ENCODE data around the gene TGM3. TPM values are rescaled to one million over a fixed set of nuclear protein-coding genes. Genes with fewer than 3 reads are reported as not detected.

Gene TGM3
- total and polyA plus RNA-seq, 2 of the 4 experiments (the other 2 are of a cell fraction): not detected

- ChIA-PET POLR2A (ENCODE audit: unreplicated experiment) (no interaction called here), CTCF (interaction anchor here (0.9 kb wide), 1 partner anchor 78 kb away, joined by 3 read pairs; no protein-coding TSS in a partner anchor)
- BruUV-seq (replicated peaks): no TSS peak
- no peaks in the 10 kb centered on the region for H3K9me3 ChIP-seq (ENCODE audit: control insufficient read depth, insufficient read depth, low read length)
- WGBS, 2 experiments (ENCODE audit: extremely low coverage in 2 of 2, insufficient read length in 1 of 2): 93% methylated on average over 3 of the region's 4 CpGs; no CpG with 5 or more reads in 1 of the 2 experiments
- H2AK5ac ChIP-seq (ENCODE audit: low read depth, low read length): no peak overlapping the region
- H2AK9ac ChIP-seq (replicated peaks; ENCODE audit: low read depth, low read length, poor library complexity): no peak overlapping the region
- no peak overlapping the region for H4K8ac ChIP-seq (ENCODE audit: low read depth in 2 of 2, low read length in 2 of 2)
- no peak overlapping the region for H3K14ac ChIP-seq (replicated peaks; ENCODE audit: low read depth, low read length)
- H3K27me3 ChIP-seq (ENCODE audit: control insufficient read depth, insufficient read depth, low read length): peaks cover 4% of the 10 kb centered on the region; the same call in 1 of the 2 replicates
- no peaks in the 10 kb centered on the region for H3K79me1 ChIP-seq (ENCODE audit: low read depth in 1 of 2, low read length in 2 of 2)
- ATAC-seq (ENCODE audit: low read depth): no peak
- no peak for DNase-seq
- no peaks in the 10 kb centered on the region for H3K36me3 ChIP-seq (ENCODE audit: control insufficient read depth, insufficient read depth, low read length)
- H3K23ac ChIP-seq (ENCODE audit: low read depth, low read length): no peak overlapping the region
- H3K4me1 ChIP-seq (ENCODE audit: control insufficient read depth, insufficient read depth, low read length): no peaks in the 10 kb centered on the region
- no peak overlapping the region for H3K27ac ChIP-seq (ENCODE audit: insufficient read depth, low read length)
- dilution Hi-C loops (cut with HindIII; ENCODE audit: low sequenced_read_pairs, unreplicated experiment) (no loop called here), intact Hi-C loops (cut with micrococcal nuclease) (no loop called here), in situ Hi-C loops (cut with MboI; ENCODE audit: low sequenced_read_pairs) (no loop called here)
- H3K4me2 ChIP-seq (ENCODE audit: low read depth, low read length): no peak overlapping the region
- H3K4me3 ChIP-seq (ENCODE audit: insufficient read depth, low read depth, low read length): no peak overlapping the region
- H2BK5ac ChIP-seq (ENCODE audit: low read depth, low read length, poor library complexity, severe bottlenecking): no peak overlapping the region
- no peak overlapping the region for H4K5ac ChIP-seq (ENCODE audit: low read depth, low read length)
- H3K9me1 ChIP-seq (ENCODE audit: insufficient read depth, low read length): no peaks in the 10 kb centered on the region
- no peak overlapping the region for H2BK120ac ChIP-seq (ENCODE audit: low read depth, low read length)
- H3K18ac ChIP-seq (ENCODE audit: low read depth, low read length): no peak overlapping the region
- H2BK20ac ChIP-seq (ENCODE audit: low read depth, low read length): no peak overlapping the region
- no peak overlapping the region for H2BK15ac ChIP-seq (ENCODE audit: low read depth, low read length)
- no peak for TF ChIP-seq RCOR1 (IDR thresholded peaks at IDR 0.05; ENCODE audit: insufficient replicate concordance, low read length)
- peak; percentile 65 for TF ChIP-seq MAFK (IDR thresholded peaks at IDR 0.05; ENCODE audit: low read depth, low read length)
- no peak overlapping the region for H2AFZ ChIP-seq (replicated peaks; ENCODE audit: low read length, poor library complexity)
- H4K20me1 ChIP-seq (ENCODE audit: insufficient read depth, low read length): no peaks in the 10 kb centered on the region
- H3K9ac ChIP-seq (ENCODE audit: low read depth, low read length): no peak overlapping the region
- H3K4ac ChIP-seq (ENCODE audit: low read depth, low read length): no peak overlapping the region
- no peak overlapping the region for H3K56ac ChIP-seq (ENCODE audit: extremely low read depth, insufficient read depth, low read length)
- no peak overlapping the region for H4K91ac ChIP-seq (ENCODE audit: insufficient read depth, low read depth, low read length)
Observed at GRCh38 chr20:2285613-2286012, 10.2 kb upstream of the TGM3 start.
